CD14-positive monocyte (primary cell): ENCODE measurements around the gene COL12A1. TPM values are rescaled to one million over a fixed set of nuclear protein-coding genes. Genes with fewer than 3 reads are reported as not detected.

Source experiments
- DNase-seq, 3 donors: peaks; one replicate each; pipeline ENCODE4 v3.0.0-alpha.2; 2011 to 2022
- H2AFZ ChIP-seq: 2 replicates; pipeline ENCODE4 v1.6.0; 2012; ENCODE audit warnings: mild to moderate bottlenecking, low read depth, low read length, inconsistent platforms; ENCODE audit not compliant: insufficient read depth, poor library complexity, severe bottlenecking
- H3K27ac ChIP-seq, 2 donors: 1 replicate in 1 of 2; 2 replicates in 1 of 2; pipeline ENCODE4 v1.5.1; 2012 to 2013; ENCODE audit warnings: low read length in 2 of 2, control low read depth in 1 of 2, inconsistent platforms in 1 of 2, low read depth in 1 of 2, mild to moderate bottlenecking in 1 of 2
- H3K27me3 ChIP-seq, 2 donors: one replicate each; pipeline versions ENCODE4 v1.6.0 to v1.6.1; 2011 to 2013; ENCODE audit warnings: low read length in 2 of 2; ENCODE audit not compliant: control insufficient read depth in 2 of 2, insufficient read depth in 2 of 2
- H3K36me3 ChIP-seq, 2 donors: replicated peaks in 1 of 2; 1 replicate in 1 of 2; 2 replicates in 1 of 2; pipeline versions ENCODE4 v1.5.1 to v1.6.1; 2012 to 2013; ENCODE audit warnings: low read length in 2 of 2, control low read depth in 1 of 2, inconsistent platforms in 1 of 2, mild to moderate bottlenecking in 1 of 2; ENCODE audit not compliant: insufficient read depth in 2 of 2, control insufficient read depth in 1 of 2
- H3K4me1 ChIP-seq, 2 donors: 1 replicate in 1 of 2; 2 replicates in 1 of 2; pipeline versions ENCODE4 v1.5.1 to v1.6.1; 2012 to 2013; ENCODE audit warnings: low read length in 2 of 2, control low read depth in 1 of 2, inconsistent platforms in 1 of 2, mild to moderate bottlenecking in 1 of 2, moderate library complexity in 1 of 2; ENCODE audit not compliant: insufficient read depth in 2 of 2, control insufficient read depth in 1 of 2
- H3K4me2 ChIP-seq: replicated peaks from 2 replicates; pipeline ENCODE3; 2012; ENCODE audit warnings: low read length, moderate library complexity, mild to moderate bottlenecking; ENCODE audit not compliant: poor library complexity, severe bottlenecking; ENCODE audit errors: extremely low read depth
- H3K4me3 ChIP-seq, 3 experiments: fragments of 200-600 bp in 1 of 3; sonication (generic) in 1 of 3; replicated peaks in 1 of 3; 1 replicate in 2 of 3; 2 replicates in 1 of 3; pipeline ENCODE4 v1.5.1; 2011 to 2013; ENCODE audit warnings: low read length in 3 of 3, mild to moderate bottlenecking in 3 of 3, control low read depth in 2 of 3, low read depth in 2 of 3, inconsistent platforms in 1 of 3, moderate library complexity in 1 of 3
- H3K79me2 ChIP-seq: 2 replicates; pipeline ENCODE4 v1.6.0; 2012; ENCODE audit warnings: mild to moderate bottlenecking, control low read depth, inconsistent platforms, low read length, moderate library complexity; ENCODE audit not compliant: insufficient read depth
- H3K9ac ChIP-seq: 2 replicates; pipeline ENCODE4 v1.6.0; 2017; ENCODE audit warnings: low read length, mild to moderate bottlenecking; ENCODE audit not compliant: insufficient read depth, poor library complexity, severe bottlenecking
- H3K9me3 ChIP-seq, 2 donors: replicated peaks in 1 of 2; 1 replicate in 1 of 2; 2 replicates in 1 of 2; pipeline versions ENCODE4 v1.5.1 to v1.6.1; 2012 to 2013; ENCODE audit warnings: low read length in 2 of 2, control low read depth in 1 of 2; ENCODE audit not compliant: control insufficient read depth in 1 of 2, insufficient read depth in 1 of 2
- H4K20me1 ChIP-seq: 2 replicates; pipeline ENCODE4 v1.6.0; 2012; ENCODE audit warnings: mild to moderate bottlenecking, low read length, control low read depth, moderate library complexity; ENCODE audit not compliant: insufficient read depth
- H3K27ac Mint-ChIP-seq, 7 donors: one replicate each; pipeline ENCODE4 v1.8.0; 2020; ENCODE audit warnings: mild to moderate bottlenecking in 7 of 7, mixed read lengths in 7 of 7, moderate library complexity in 6 of 7, inconsistent platforms in 2 of 7
- H3K27me3 Mint-ChIP-seq, 3 donors: one replicate each; pipeline ENCODE4 v1.8.0; 2021 to 2022; ENCODE audit warnings: low read depth in 3 of 3, mild to moderate bottlenecking in 3 of 3, mixed read lengths in 3 of 3, moderate library complexity in 3 of 3, inconsistent platforms in 1 of 3
- H3K36me3 Mint-ChIP-seq, 2 donors: one replicate each; pipeline ENCODE4 v1.8.0; 2020; ENCODE audit warnings: mixed read lengths in 2 of 2, inconsistent platforms in 1 of 2, mild to moderate bottlenecking in 1 of 2
- H3K4me1 Mint-ChIP-seq: one replicate; pipeline ENCODE4 v1.8.0; 2020; ENCODE audit warnings: mild to moderate bottlenecking, mixed read lengths
- H3K4me3 Mint-ChIP-seq, 2 donors: one replicate each; pipeline ENCODE4 v1.8.0; 2020; ENCODE audit warnings: mild to moderate bottlenecking in 2 of 2, mixed read lengths in 2 of 2, moderate library complexity in 1 of 2
- H3K9me3 Mint-ChIP-seq, 7 donors: one replicate each; pipeline ENCODE4 v1.8.0; 2020 to 2022; ENCODE audit warnings: mixed read lengths in 7 of 7, mild to moderate bottlenecking in 6 of 7, moderate library complexity in 6 of 7, inconsistent platforms in 2 of 7
- WGBS: methylation state at CpG from one replicate; pipeline ENCODE4 v1.1.5; 2013; ENCODE audit warnings: missing lambda C conversion rate; ENCODE audit not compliant: insufficient coverage; 5-methylcytosine and 5-hydroxymethylcytosine counted together
- intact Hi-C, 2 donors: fragments of 100-400 bp; cut with micrococcal nuclease; formaldehyde crosslinking; loops; one replicate each; pipeline versions ENCODE4 v1.15.0 to v1.15.1; 2023
- polyA plus RNA-seq, 3 donors: library from polyadenylated mRNA; depleted of rRNA in 1 of 3; unstranded in 2 of 3; stranded (reverse) in 1 of 3; fragments of 300-500 nt in 2 of 3; fragments of >200 nt in 1 of 3; fragmentation: Illumina TruSeq in 2 of 3; gene quantifications; 1 replicate in 2 of 3; 2 replicates in 1 of 3; pipeline ENCODE4 v1.2.3, GENCODE V29; 2012 to 2021
- TF ChIP-seq, protein P1 (sequence below): fragments of 200-600 bp; IDR thresholded peaks from one replicate; pipeline ENCODE4 v1.8.0; 2022; ENCODE audit warnings: antibody characterized with exemption, mild to moderate bottlenecking

Gene COL12A1
- polyA plus RNA-seq, 3 donors = not detected

GRCh38 chr6:75102301-75102700 is 103.6 kb downstream of the COL12A1 start:
- Histone ChIP-seq H3K9ac (no peak overlapping the region), H3K27ac (no peak overlapping the region), H3K4me3 (no peak overlapping the region), H3K36me3 (no peaks in the 10 kb centered on the region), H4K20me1 (no peaks in the 10 kb centered on the region), H2AFZ (no peak overlapping the region), H3K79me2 (no peaks in the 10 kb centered on the region), H3K4me1 (no peaks in the 10 kb centered on the region), H3K27me3 (no peaks in the 10 kb centered on the region), H3K9me3 (no peaks in the 10 kb centered on the region), H3K4me2 (no peak overlapping the region)
- TF ChIP-seq, protein P1, sequence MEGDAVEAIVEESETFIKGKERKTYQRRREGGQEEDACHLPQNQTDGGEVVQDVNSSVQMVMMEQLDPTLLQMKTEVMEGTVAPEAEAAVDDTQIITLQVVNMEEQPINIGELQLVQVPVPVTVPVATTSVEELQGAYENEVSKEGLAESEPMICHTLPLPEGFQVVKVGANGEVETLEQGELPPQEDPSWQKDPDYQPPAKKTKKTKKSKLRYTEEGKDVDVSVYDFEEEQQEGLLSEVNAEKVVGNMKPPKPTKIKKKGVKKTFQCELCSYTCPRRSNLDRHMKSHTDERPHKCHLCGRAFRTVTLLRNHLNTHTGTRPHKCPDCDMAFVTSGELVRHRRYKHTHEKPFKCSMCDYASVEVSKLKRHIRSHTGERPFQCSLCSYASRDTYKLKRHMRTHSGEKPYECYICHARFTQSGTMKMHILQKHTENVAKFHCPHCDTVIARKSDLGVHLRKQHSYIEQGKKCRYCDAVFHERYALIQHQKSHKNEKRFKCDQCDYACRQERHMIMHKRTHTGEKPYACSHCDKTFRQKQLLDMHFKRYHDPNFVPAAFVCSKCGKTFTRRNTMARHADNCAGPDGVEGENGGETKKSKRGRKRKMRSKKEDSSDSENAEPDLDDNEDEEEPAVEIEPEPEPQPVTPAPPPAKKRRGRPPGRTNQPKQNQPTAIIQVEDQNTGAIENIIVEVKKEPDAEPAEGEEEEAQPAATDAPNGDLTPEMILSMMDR = no peak
- Mint-ChIP-seq H3K36me3 (no peaks in the 10 kb centered on the region), H3K9me3 (peaks cover 0 to 3% (median 0%) of the 10 kb centered on the region in 7 donors), H3K4me1 (no peaks in the 10 kb centered on the region), H3K27ac (no peak overlapping the region), H3K27me3 (peaks cover 2 to 5% (median 2%) of the 10 kb centered on the region in 3 donors), H3K4me3 (no peak overlapping the region)
- intact Hi-C loops = no loop called here
- WGBS = no CpG with 5 or more reads among the region's 5 CpGs
- no peak for DNase-seq

DNA sequence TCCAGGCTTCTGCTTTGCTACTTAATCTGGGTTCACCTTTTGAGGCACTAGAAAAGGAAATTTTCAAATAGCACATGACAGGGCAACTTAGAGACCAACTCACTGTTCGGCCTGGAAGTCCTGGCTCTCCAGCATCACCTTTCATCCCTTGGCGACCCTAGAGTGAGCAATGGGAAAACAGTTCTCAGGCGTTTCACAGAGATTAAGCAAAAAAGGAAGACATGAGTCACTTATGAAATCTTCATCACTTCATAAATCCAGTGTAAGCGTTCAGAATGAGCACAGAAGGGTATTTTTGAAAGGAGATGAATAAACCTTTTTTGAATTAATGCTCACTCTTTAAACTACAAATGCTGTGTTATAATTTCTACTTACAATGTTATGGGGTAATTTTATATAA is 104.0 kb downstream of the COL12A1 start:
- TF ChIP-seq, protein P1 = no peak
- H3K9me3 ChIP-seq = no peaks in the 10 kb centered on the region
- no CpG with 5 or more reads among the region's 4 CpGs for WGBS

More for the DNA sequence above, 104.0 kb downstream of the COL12A1 start:
- H4K20me1 ChIP-seq = no peaks in the 10 kb centered on the region
- no peaks in the 10 kb centered on the region for H3K27me3 ChIP-seq
- DNase-seq = no peak
- Mint-ChIP-seq H3K4me1 (no peaks in the 10 kb centered on the region), H3K36me3 (no peaks in the 10 kb centered on the region), H3K27me3 (peaks cover 2 to 5% (median 2%) of the 10 kb centered on the region in 3 donors), H3K9me3 (peaks cover 0 to 3% (median 0%) of the 10 kb centered on the region in 7 donors), H3K27ac (no peak overlapping the region), H3K4me3 (no peak overlapping the region)
- H3K4me3 ChIP-seq = no peak overlapping the region
- intact Hi-C loops = no loop called here
- H2AFZ ChIP-seq = no peak overlapping the region
- H3K4me1 ChIP-seq = no peaks in the 10 kb centered on the region
- no peaks in the 10 kb centered on the region for H3K79me2 ChIP-seq
- no peak overlapping the region for H3K4me2 ChIP-seq
- H3K9ac ChIP-seq = no peak overlapping the region
- no peaks in the 10 kb centered on the region for H3K36me3 ChIP-seq
- H3K27ac ChIP-seq = no peak overlapping the region
